ENCODE results near the gene STRADB.
A peak's percentile ranks its signal among the peaks of the same experiment; 100 is the strongest.
"Not testable (repeated sequence)": the region's sequence is repeated elsewhere in the genome, so short reads cannot be mapped to it uniquely, and the experiment has no call there.

STRADB gene, protein sequence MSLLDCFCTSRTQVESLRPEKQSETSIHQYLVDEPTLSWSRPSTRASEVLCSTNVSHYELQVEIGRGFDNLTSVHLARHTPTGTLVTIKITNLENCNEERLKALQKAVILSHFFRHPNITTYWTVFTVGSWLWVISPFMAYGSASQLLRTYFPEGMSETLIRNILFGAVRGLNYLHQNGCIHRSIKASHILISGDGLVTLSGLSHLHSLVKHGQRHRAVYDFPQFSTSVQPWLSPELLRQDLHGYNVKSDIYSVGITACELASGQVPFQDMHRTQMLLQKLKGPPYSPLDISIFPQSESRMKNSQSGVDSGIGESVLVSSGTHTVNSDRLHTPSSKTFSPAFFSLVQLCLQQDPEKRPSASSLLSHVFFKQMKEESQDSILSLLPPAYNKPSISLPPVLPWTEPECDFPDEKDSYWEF

DNA sequence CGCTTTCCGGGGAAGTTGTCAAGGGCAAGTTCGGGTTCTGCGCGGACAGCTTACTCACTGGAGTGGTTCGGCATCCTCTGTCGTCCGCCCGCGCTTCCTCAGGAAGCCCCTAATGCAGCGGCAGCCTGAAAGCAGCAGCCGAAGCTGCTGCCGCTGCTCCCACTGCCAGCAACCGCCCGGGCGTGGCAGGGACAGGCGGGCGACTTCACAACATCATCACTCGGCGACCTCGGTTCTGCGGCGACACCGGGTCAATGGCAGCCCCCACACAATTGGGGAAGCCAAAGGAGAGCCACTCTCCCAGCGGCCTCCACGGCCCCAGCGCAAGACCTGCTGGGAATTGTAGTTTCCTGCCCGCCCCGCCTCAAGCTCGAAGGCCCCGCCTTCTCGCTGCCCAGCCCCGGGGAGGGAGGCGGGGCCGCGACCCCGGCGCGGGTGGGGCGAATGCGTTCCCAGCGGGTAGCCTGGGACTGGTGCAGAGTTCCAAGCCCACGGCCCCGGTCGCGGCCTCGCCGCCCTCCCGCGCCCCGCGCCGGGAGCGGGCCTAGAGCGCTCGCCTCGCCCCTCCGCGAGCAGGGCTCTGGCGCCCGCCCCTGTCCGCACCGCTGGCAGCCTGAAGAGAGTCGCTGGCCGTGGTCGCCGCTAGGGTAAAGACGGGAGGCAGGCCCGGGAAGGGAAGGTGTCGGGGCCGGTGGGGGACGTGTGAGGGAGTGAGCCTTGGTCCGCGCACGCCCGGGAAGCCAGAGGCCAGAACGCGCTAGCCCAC, at the start of gene STRADB, which contains the start of gene TRAK2:
TSS of gene STRADB (plus strand) at position 449 of the 766 bp plus-strand sequence. CDS start 3,101 bp downstream, outside the sequence.
TSS of gene TRAK2 (minus strand) at position 167 of the 766 bp plus-strand sequence. CDS start 30,951 bp downstream, outside the sequence.
- DNase-seq (ENCODE audit: low spot score), result peak; percentile 95

DNA sequence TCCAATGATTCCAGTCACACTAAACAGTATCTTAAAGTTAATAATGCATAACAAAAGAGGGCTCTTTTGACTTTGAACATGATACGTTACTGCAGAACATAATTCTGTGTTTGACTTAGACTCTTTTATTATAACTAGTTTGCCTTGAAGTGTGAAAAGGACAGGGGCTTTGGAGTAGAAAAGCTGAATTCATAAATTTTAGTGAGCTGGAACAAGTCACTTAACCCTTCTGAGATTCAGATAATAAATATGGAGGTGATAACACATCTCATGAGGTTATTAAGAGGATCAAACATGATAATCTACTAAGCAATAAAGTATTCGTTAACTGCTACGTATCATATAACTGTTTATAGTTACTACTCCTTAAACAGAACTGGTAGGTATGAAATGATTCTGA, 49.7 kb upstream of the STRADB start:
- no peak for DNase-seq (ENCODE audit: low spot score)

DNA sequence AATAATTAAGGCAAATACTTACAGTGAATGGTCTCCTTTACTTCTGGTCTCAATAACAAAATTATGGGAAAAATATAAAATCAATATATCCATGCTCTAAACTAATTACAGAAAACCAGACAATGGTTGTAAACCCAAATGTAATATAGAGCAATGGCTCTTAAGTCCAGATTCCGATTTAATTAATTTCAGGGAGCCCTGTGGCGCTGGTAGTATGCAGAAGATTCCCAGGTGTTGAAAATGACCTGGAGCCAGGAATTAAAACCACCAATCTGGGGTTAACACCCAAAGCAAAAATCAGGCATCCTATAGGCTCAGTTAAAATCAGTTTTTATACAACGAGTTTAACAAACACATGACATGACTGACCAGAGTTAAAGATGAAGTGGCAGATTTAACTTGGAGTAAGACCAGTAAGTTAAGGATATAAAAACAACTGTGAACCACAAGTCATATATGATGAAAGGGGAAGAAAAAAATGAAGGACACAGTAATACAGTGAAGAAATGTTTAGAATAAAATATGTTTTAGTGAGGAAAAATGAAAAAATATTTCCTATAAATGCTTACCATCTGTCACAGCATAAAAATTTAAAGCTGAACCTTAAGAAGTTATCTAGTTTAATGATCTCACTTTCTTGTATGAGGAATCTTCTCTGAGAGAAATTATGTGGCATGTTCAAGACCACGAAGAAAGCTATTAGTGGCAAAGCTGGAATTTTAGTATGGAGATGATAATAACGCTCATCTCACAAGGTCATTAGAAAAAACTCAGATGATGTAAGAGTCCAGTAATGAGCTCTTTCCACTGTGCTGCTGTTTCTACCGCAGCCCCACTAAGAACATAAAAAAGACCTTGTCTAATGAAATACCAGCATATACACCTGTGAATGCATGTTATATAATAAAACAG, 48.6 kb upstream of the STRADB start:
- DNase-seq (ENCODE audit: low spot score), result no peak

DNA sequence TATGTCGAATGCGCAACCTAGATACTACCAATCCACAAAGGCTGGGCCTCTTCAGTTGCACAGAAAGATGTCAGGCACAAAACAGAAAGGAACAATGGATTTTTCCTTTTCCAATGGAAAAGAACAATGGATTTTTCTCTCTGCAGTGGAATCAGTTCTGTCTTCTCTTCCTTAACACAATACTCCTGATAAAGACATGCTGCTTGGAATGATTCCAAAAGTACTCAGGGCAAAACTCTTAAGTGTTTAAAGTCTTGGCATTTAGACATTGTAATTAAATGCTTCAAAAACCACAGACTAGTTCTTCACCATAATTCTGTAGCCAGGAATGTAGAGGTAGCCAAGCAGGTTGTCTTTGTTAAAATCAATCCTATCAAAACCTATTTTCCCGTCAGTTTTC, 47.7 kb upstream of the STRADB start:
- DNase-seq (ENCODE audit: low spot score), result no peak

DNA sequence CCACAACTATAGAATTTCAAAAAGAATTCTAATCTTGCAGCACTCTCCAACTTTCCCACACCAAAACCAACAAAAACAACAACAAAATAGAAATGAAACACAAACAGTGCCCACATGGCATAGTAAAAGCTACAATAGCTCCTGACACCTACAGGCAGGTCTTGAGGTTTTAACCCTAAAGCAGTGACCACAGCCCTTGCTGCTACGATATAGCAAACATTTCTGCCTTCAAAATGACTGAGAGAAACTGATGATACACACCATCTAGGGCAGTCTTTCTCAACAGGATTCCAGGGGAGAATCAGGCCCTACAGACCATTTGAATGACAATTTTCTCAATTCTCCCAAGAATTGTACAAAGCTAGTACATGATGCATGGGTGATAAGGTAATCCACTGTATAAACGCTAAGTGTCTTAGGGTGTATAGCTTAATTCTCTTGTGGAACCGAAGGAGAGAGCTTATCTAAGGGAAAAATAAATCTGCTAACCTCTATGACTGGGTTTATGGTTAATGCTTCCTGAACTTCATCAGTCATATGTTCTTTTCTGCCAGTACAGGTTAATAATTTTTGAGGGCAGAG, 46.8 kb upstream of the STRADB start:
- DNase-seq (ENCODE audit: low spot score), result no peak

DNA sequence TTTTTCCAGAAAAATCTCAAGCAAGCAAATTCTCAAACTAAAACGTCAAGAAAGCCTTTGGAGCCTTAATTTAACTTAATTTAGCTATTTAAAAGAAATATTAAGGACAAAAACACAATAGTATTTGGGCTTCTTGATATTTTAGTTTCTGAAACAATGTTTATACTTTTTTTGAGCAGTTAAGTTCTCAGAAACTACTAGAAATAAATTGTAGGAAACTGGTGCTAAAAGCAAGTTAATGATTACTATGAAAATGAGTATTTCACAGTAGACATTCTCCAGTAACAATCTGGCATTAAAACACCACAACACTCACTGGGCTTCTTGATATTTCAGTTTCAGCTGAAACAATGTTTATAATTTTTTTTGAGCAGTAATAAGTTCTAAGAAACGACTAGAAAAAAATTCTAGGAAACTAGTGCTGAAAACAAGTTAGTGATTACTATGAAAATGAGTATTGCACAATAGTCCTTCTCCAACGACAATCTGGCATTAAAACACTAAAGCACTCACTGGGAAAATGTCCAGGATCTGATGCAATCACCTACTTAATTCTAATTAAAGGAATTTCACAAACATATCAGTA, 45.4 kb upstream of the STRADB start:
- peak; percentile 21 for DNase-seq (ENCODE audit: low spot score)

DNA sequence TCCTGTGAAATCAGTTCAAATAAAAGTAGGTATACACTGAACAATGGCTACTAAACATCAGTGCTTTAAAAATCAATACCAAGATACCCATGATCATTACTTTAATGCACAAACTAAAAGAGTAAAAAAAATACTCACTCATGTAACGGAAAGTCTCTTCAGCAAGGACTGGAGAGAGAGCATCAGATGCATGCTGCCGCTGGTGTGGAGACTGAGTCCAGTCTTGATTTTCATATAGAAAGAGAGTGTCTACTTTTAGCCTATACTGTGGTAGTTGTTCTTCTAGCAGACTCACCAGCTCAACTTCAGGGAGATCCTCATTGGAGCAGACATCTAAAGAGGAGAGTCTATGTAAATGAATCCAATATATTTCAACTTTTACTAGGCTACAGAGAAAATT, 44.3 kb upstream of the STRADB start:
- no peak for DNase-seq (ENCODE audit: low spot score)

DNA sequence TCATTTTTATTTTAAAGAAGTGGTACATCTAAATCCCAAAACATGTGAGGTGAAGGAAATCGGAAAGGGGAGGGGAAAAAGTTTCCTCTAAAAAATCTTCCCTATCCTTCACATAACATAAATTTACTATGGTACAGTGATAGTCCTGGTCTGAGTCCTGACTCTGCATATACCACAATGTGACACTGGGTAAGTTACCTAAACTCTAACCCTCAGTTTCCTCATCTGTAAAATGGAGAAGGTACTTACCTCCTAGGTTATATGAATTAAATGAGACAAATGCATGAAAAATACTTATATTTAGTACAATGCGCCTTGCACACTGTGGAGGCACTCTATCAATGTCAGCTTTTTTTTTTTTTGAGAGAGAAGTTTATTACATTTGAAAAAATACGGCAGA, 42.6 kb upstream of the STRADB start:
- DNase-seq (ENCODE audit: low spot score), result no peak

DNA sequence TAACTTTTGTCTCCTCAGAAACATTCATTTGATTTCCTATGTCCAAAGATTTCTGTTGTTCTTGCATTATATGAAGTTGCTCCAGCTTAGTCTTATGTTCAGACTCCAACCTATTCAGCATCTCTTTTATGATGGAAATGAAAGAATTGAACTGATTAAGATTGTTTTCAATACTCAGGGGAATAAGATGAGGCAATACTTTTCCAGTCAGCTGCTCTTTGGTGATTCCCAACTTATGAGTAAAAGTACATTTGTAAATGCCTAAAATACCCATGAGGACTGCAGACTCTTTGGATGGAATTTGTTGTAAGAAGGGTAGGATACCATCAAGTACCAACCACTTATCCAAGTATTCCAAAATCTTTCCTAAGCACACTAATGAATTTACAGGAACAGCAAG, 40.1 kb upstream of the STRADB start:
- DNase-seq (ENCODE audit: low spot score), result no peak

DNA sequence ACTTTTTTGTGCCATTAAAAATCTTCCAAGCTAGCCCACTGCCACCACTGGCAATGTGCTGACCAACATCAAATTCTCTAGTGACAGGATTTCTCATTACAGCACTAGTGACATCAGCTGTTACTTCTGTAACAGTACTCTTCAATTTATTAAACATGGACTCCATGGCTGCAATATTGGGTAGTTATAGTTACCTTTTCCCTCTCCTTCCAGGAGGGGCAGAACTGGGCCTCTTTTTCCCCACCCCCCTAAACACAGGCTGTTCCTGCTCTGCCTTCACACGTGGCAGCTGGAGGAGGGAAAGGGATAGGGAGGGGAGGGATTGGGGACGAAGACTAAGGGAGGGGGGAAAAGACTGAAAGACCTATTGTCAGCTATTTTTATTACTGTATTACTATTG, 38.4 kb upstream of the STRADB start:
- DNase-seq (ENCODE audit: low spot score), result no peak

DNA sequence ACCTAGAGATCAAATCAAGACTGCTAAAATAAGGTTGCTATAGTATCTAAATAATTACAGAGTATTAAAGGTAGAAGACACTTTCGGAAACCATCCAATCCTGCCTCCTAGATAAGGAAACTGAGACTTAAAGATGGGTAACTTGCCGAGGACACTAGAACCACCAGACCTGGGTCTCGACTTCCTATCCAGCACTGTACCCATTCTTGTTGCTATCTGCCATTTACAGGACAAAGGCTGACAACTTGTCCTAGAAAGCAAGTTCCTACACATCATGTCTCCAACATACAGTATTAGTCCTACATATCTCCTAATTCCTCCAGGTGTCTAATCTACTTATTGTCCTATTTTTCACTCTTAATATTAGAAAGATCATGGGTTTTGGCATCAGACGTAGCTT, 38.0 kb upstream of the STRADB start:
- no peak for DNase-seq (ENCODE audit: low spot score)

DNA sequence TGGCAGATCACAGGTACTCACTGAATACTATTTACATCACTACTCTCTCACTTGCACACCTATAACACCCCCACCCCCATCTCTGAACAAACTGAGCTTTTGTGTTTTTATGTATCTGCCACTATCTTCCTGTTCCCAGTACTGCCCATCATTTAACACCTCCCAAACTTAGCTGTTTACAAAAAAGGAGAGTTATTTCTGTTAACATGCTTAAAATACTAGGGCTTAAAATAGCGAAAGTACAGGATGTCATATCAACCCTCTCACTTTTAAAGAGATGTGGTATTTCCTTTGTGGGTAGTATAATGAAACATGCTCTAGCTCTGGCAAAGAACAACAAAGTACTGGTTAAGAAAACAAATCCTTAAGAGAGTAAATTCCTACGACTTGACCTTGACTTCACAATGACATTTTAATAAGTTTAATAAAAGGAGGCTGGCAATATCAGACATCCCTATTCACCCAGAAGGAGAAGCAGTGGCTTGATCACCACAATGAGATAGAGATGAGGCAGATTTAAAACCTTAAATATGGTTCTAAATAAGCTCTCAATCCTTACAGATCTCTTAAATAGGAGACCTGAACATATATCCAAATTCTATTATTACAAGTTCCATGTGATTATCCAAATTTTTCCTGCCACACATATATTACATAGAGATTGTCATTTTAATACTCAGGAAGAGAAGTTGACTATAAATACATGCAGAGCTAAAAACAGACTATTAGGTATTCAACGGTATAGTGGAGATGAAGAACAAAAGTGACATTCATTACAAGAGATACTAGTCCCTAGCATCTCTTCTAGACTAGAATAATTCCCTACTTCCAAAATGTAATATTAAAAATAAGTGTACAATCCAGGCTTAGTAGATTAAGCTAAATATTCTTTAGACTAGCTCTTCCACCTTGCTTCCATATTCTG, 37.2 kb upstream of the STRADB start:
- no peak for DNase-seq (ENCODE audit: low spot score)

DNA sequence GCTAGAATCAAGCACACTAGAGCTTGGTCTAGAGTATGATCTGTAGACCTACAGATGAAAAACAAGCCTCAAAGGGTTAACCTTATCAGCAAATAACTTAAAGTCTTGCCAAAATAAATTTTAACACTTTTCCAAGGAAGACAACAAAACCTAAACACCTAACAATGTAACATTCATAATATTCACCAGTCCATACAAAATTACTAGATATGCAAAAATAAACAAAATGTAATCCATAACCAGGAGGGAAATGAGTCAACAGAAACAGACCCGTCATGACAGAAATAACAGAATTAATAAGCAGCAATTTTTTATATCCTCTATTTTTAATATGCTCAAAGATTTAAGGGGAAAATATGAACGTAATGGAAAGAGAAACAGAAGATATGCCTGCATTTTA, 36.4 kb upstream of the STRADB start:
- DNase-seq (ENCODE audit: low spot score), result no peak

DNA sequence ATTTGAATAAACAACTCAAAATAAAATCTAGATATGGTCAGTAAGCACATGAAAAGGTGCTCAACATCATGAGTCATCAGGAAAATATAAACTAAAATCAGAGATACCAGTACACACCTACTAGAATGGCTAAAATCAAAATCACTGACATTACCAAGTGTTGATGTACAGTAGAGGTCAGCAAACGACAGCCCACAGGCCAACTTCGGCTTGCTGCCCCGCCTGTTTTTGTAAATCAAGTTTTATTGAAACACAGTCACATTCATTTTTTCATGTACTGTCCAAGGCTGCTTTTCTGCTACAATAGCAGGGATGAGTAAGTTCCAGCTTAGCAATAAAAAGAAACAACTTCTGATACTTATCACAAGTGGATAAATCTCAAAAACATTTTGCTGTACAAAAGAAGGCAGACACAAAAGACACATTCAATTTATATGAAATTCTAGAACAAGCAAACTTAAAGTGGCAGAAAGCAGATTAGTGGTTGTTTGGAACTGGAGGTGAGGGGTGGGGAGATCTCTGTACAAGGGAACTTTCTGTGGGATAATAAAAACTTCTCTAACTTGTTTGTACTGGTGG, 32.4 kb upstream of the STRADB start:
- DNase-seq (ENCODE audit: low spot score), result no peak

DNA sequence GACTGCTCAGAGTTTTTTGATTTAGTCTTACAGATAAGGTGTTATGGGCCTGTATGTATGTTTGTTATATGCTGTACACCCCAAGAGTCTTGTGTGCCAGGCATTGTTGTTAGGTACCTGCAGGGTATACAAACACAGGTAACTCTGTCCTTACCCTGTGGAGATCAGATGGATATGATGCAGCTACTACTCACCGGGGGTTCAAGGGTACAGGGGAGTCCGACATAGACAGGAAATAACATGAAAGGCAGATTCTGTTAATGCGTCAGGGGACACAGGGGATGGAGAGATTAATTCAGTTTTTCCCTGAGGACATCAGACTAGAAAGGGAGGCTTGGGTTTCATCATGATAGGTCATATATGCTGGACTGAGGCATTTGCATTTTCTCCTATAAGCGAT, 31.6 kb upstream of the STRADB start:
- no peak for DNase-seq (ENCODE audit: low spot score)

DNA sequence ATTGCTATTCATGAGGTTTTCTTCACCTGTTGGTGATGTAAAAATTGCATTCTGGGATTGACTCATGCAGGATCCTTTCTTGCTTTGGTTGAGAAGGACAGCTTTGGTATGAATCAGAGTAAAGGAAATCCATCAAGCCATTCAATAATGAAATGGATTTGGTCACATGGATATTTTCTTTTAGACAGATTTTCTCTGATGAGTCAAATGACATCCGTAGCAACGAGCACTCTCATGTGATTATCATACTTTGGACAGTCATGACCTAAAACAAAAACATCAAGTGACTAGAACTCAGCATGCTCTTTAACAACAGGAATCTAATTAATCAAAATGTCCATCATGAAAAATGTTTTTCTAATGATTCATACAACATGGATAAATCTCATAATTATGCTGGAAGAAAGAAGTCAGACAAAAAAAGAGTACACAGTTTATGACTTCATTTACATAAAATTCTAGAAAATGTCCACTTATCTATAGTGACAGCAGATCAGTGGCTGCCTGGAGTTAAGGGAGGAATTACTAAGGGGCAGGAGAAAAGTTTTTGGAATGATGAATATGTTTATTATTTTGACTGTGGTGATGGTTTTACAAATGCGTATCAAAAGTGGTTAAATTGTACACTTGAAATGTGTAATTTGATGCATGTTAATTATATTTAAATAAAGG, 31.0 kb upstream of the STRADB start:
- peak; percentile 41 for DNase-seq (ENCODE audit: low spot score)

DNA sequence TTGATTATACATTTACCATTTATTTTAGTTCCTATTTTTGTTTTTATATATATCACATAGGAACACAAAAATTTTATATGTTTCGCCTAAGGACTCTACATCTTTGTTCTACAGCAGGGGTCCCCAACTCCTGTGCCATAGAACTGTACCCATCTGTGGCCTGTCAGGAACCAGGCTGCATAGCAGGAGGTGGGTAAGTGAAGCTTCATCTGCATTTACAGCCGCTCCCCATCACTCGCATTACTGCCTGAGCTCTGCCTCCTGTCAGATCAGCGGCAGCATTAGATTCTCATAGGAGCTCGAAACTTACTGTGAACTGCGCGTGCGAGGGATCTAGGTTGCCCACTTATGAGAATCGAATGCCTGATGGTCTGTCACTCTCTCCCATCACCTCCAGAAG, 25.6 kb upstream of the STRADB start:
- no peak for DNase-seq (ENCODE audit: low spot score)

DNA sequence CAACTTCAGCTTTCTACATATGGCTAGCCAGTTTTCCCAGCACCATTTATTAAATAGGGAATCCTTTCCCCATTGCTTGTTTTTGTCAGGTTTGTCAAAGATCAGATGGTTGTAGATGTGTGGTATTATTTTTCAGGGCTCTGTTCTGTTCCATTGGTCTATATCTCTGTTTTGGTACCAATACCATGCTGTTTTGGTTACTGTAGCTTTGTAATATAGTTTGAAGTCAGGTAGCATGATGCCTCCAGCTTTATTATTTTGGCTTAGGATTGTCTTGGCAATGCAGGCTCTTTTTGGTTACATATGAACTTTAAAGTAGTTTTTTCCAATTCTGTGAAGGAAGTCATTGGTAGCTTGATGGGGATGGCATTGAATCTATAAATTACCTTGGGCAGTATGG, 23.2 kb upstream of the STRADB start:
- not testable (repeated sequence) for DNase-seq (ENCODE audit: low spot score)

DNA sequence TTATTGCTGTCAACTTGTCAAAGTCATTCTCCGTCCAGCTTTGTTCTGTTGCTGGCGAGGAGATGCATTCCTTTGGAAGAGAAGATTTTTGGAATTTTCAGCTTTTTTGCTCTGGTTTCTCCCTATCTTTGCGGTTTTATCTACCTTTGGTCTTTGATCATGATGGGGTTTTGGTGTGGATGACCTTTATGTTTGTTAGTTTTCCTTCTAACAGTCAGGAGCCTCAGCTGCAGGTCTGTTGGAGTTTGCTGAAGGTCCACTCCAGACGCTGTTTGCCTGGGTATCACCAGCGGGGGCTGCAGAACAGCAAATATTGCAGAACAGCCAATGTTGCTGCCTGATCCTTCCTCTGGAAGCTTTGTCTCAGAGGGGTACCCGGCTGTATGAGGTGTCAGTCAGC, 21.7 kb upstream of the STRADB start:
- DNase-seq (ENCODE audit: low spot score), result not testable (repeated sequence)

Data from AG08396 (cell line).